HepG2 (cell line): ENCODE measurements around the gene GCM1. TPM values are rescaled to one million over a fixed set of nuclear protein-coding genes. Genes with fewer than 3 reads are reported as not detected.

Source experiments
- ADNP ChIP-seq: sonication (generic); formaldehyde crosslinking; IDR thresholded peaks from 2 replicates; pipeline ENCODE4 v1.4.0; 2020; ENCODE audit warnings: missing genetic modification reagents
- CREM ChIP-seq, 2 experiments: sonication (generic) in 1 of 2; formaldehyde crosslinking in 1 of 2; IDR thresholded peaks; 2 replicates each; pipeline versions ENCODE4 v1.4.0 to v1.6.1; 2016 to 2020; ENCODE audit warnings: antibody characterized with exemption in 1 of 2, mild to moderate bottlenecking in 1 of 2, missing genetic modification reagents in 1 of 2
- ESRRA ChIP-seq: sonication (generic); formaldehyde crosslinking; IDR thresholded peaks from 2 replicates; pipeline ENCODE4 v1.5.1; 2020; ENCODE audit warnings: mild to moderate bottlenecking, low read depth, missing genetic modification reagents
- EZH2 ChIP-seq: conservative IDR thresholded peaks from 2 replicates; pipeline ENCODE4 v1.6.1; 2012; ENCODE audit warnings: mild to moderate bottlenecking, low read depth, low read length, moderate library complexity
- FOXP1 ChIP-seq, 2 experiments: fragments of 450-650 bp in 1 of 2; IDR thresholded peaks; 2 replicates each; pipeline ENCODE4 v1.6.1; 2017 to 2018; ENCODE audit warnings: antibody characterized with exemption in 1 of 2
- GFI1 ChIP-seq: sonication (generic); formaldehyde crosslinking; IDR thresholded peaks from 2 replicates; pipeline ENCODE4 v1.5.0; 2020; ENCODE audit warnings: missing genetic modification reagents, mild to moderate bottlenecking, borderline replicate concordance
- MLLT10 ChIP-seq: sonication (generic); formaldehyde crosslinking; IDR thresholded peaks from 2 replicates; pipeline ENCODE4 v1.4.0; 2020; ENCODE audit warnings: missing genetic modification reagents
- MXD3 ChIP-seq: IDR thresholded peaks from 2 replicates; pipeline ENCODE4 v1.6.1; 2016; ENCODE audit warnings: mild to moderate bottlenecking, missing biosample characterization, missing genetic modification reagents
- NFYC ChIP-seq: IDR thresholded peaks from 2 replicates; pipeline ENCODE4 v1.6.1; 2016; ENCODE audit warnings: missing genetic modification reagents, missing compliant biosample characterization
- SALL2 ChIP-seq: sonication (generic); formaldehyde crosslinking; IDR thresholded peaks from 2 replicates; pipeline ENCODE4 v1.8.1; 2023; ENCODE audit warnings: mild to moderate bottlenecking, missing genetic modification reagents, inconsistent platforms
- XBP1 ChIP-seq: sonication (generic); formaldehyde crosslinking; IDR thresholded peaks from 2 replicates; pipeline ENCODE4 v1.5.0; 2020; ENCODE audit warnings: missing genetic modification reagents
- ZBTB39 ChIP-seq: sonication (generic); formaldehyde crosslinking; IDR thresholded peaks from 2 replicates; pipeline ENCODE4 v1.5.0; 2020; ENCODE audit warnings: missing genetic modification reagents
- ZNF101 ChIP-seq: sonication (generic); formaldehyde crosslinking; IDR thresholded peaks from 2 replicates; pipeline ENCODE4 v1.4.0; 2020; ENCODE audit warnings: mild to moderate bottlenecking, low read depth, missing genetic modification reagents, borderline replicate concordance
- ZNF12 ChIP-seq: sonication (generic); formaldehyde crosslinking; IDR thresholded peaks from 2 replicates; pipeline ENCODE4 v1.5.0; 2020; ENCODE audit warnings: missing genetic modification reagents
- ZNF317 ChIP-seq: sonication (generic); formaldehyde crosslinking; IDR thresholded peaks from 2 replicates; pipeline ENCODE4 v1.5.0; 2020; ENCODE audit warnings: mild to moderate bottlenecking, missing genetic modification reagents
- ZNF556 ChIP-seq: sonication (generic); formaldehyde crosslinking; IDR thresholded peaks from 2 replicates; pipeline ENCODE4 v1.4.0; 2020; ENCODE audit warnings: mild to moderate bottlenecking, missing genetic modification reagents, borderline replicate concordance
- ZNF562 ChIP-seq: sonication (generic); formaldehyde crosslinking; IDR thresholded peaks from 2 replicates; pipeline ENCODE4 v1.8.0; 2022; ENCODE audit warnings: missing genetic modification reagents, borderline replicate concordance
- ZNF564 ChIP-seq: sonication (generic); formaldehyde crosslinking; IDR thresholded peaks from 2 replicates; pipeline ENCODE4 v1.8.1; 2023; ENCODE audit warnings: mild to moderate bottlenecking, missing genetic modification reagents
- ZNF784 ChIP-seq: sonication (generic); formaldehyde crosslinking; IDR thresholded peaks from 2 replicates; pipeline ENCODE4 v1.5.1; 2020; ENCODE audit warnings: missing genetic modification reagents, mild to moderate bottlenecking, borderline replicate concordance
- polyA plus RNA-seq, 8 experiments: library from polyadenylated mRNA; depleted of rRNA in 3 of 8; stranded (reverse) in 7 of 8; unstranded in 1 of 8; fragments of >200 nt; fragmentation: Illumina TruSeq in 4 of 8; extraction: Trizol in 4 of 8; gene quantifications; 2 replicates each; pipeline versions ENCODE4 v1.2.1 to v1.2.3, GENCODE V29; 2011 to 2016; ENCODE audit warnings: low read depth in 4 of 8, missing spikeins in 1 of 8, mixed read lengths in 1 of 8; ENCODE audit not compliant: insufficient read depth in 1 of 8
- total RNA-seq, 5 experiments: library from RNA; depleted of rRNA; stranded (reverse); fragments of >200 nt; fragmentation: Illumina TruSeq; extraction: Trizol; gene quantifications; 2 replicates each; pipeline ENCODE4 v1.2.3, GENCODE V29; 2016; ENCODE audit warnings: low read depth in 1 of 5
- TF ChIP-seq, protein P1 (sequence below): sonication (generic); formaldehyde crosslinking; conservative IDR thresholded peaks from 2 replicates; pipeline ENCODE4 v1.4.0; 2020; ENCODE audit warnings: missing genetic modification reagents
- TF ChIP-seq, protein P2 (sequence below): sonication (generic); formaldehyde crosslinking; IDR thresholded peaks from 2 replicates; pipeline ENCODE4 v1.8.1; 2023; ENCODE audit warnings: mild to moderate bottlenecking, missing genetic modification reagents, borderline replicate concordance

Gene GCM1
- total and polyA plus RNA-seq, 2 of the 13 experiments (the other 11 are each of a cell fraction or from before 2014, with no cell fraction given), result 0.04 to 0.13 TPM

GRCh38 chr6:53171605-53172467, 23.2 kb upstream of the GCM1 start (continued):
- TF ChIP-seq ZNF784 (CRISPR knock-in tag) (no peak), CREM (IDR thresholded peaks at IDR 0.05) (no peak), CREM (CRISPR knock-in tag; IDR thresholded peaks at IDR 0.05) (no peak), ZBTB39 (no peak), ZNF317 (CRISPR knock-in tag) (peak; percentile 92), MLLT10 (CRISPR knock-in tag) (no peak), XBP1 (no peak), MXD3 (peak; percentile 58), ZNF101 (CRISPR knock-in tag) (no peak), ZNF556 (CRISPR knock-in tag) (peak; percentile 81; the same call in 1 of the 2 replicates), GFI1 (CRISPR knock-in tag) (no peak), SALL2 (CRISPR knock-in tag) (peak; percentile 82; the same call in 1 of the 2 replicates), FOXP1 (IDR thresholded peaks at IDR 0.05) (no peak), FOXP1 (CRISPR knock-in tag; IDR thresholded peaks at IDR 0.05) (no peak), NFYC (CRISPR knock-in tag) (no peak), ZNF12 (CRISPR knock-in tag) (peak; percentile 54; the same call in 1 of the 2 replicates), ZNF562 (CRISPR knock-in tag) (no peak), ESRRA (CRISPR knock-in tag) (peak; percentile 49; the same call in 1 of the 2 replicates), ADNP (no peak), ZNF564 (CRISPR knock-in tag) (no peak), EZH2 (no peak)
- TF ChIP-seq, protein P1, sequence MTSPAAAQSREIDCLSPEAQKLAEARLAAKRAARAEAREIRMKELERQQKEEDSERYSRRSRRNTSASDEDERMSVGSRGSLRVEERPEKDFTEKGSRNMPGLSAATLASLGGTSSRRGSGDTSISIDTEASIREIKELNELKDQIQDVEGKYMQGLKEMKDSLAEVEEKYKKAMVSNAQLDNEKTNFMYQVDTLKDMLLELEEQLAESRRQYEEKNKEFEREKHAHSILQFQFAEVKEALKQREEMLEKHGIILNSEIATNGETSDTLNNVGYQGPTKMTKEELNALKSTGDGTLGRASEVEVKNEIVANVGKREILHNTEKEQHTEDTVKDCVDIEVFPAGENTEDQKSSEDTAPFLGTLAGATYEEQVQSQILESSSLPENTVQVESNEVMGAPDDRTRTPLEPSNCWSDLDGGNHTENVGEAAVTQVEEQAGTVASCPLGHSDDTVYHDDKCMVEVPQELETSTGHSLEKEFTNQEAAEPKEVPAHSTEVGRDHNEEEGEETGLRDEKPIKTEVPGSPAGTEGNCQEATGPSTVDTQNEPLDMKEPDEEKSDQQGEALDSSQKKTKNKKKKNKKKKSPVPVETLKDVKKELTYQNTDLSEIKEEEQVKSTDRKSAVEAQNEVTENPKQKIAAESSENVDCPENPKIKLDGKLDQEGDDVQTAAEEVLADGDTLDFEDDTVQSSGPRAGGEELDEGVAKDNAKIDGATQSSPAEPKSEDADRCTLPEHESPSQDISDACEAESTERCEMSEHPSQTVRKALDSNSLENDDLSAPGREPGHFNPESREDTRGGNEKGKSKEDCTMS (CRISPR knock-in tag), result no peak
- TF ChIP-seq, protein P2, sequence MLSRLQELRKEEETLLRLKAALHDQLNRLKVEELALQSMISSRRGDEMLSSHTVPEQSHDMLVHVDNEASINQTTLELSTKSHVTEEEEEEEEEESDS (CRISPR knock-in tag), result no peak
